Spleen (tissue), 11 donors: ENCODE data around the gene HDAC4. TPM values are rescaled to one million over a fixed set of nuclear protein-coding genes. Genes with fewer than 3 reads are reported as not detected.

ENCODE experiments used
- DNase-seq: peaks from one replicate; pipeline ENCODE4 v3.0.0-alpha.2; 2020
- H3K27ac ChIP-seq, 8 donors: fragments of 200-600 bp; sonication (generic) in 7 of 8; 1 replicate in 4 of 8; 2 replicates in 4 of 8; pipeline versions ENCODE4 v1.5.0 to v1.8.0; 2016 to 2021; ENCODE audit warnings: inconsistent platforms in 4 of 8, mild to moderate bottlenecking in 4 of 8, moderate library complexity in 1 of 8
- H3K27me3 ChIP-seq, 7 donors: fragments of 200-600 bp; sonication (generic) in 6 of 7; replicated peaks in 1 of 7; 1 replicate in 4 of 7; 2 replicates in 3 of 7; pipeline versions ENCODE4 v1.5.0 to v1.8.0; 2016 to 2021; ENCODE audit warnings: inconsistent platforms in 3 of 7, mild to moderate bottlenecking in 1 of 7
- H3K36me3 ChIP-seq, 6 donors: fragments of 200-600 bp; sonication (generic) in 5 of 6; 1 replicate in 4 of 6; 2 replicates in 2 of 6; pipeline versions ENCODE4 v1.5.0 to v1.8.0; 2016 to 2021; ENCODE audit warnings: inconsistent platforms in 2 of 6
- H3K4me1 ChIP-seq, 6 donors: fragments of 200-600 bp; sonication (generic) in 5 of 6; 1 replicate in 3 of 6; 2 replicates in 3 of 6; pipeline versions ENCODE4 v1.5.0 to v1.8.0; 2016 to 2021; ENCODE audit warnings: inconsistent platforms in 3 of 6
- H3K4me3 ChIP-seq, 8 donors: fragments of 200-600 bp; sonication (generic) in 7 of 8; 1 replicate in 4 of 8; 2 replicates in 4 of 8; pipeline versions ENCODE4 v1.5.0 to v1.8.0; 2016 to 2021; ENCODE audit warnings: inconsistent platforms in 4 of 8, mild to moderate bottlenecking in 4 of 8, moderate library complexity in 2 of 8
- H3K9me3 ChIP-seq, 8 donors: fragments of 200-600 bp; sonication (generic) in 7 of 8; 1 replicate in 4 of 8; 2 replicates in 4 of 8; pipeline versions ENCODE4 v1.5.0 to v1.8.0; 2016 to 2021; ENCODE audit warnings: inconsistent platforms in 4 of 8
- CTCF ChIP-seq, 11 experiments: fragments of 200-600 bp in 7 of 11; fragments of 450-650 bp in 4 of 11; sonication (generic) in 4 of 11; IDR thresholded peaks in 8 of 11; conservative IDR thresholded peaks in 3 of 11; 1 replicate in 7 of 11; 2 replicates in 4 of 11; pipeline versions ENCODE4 v1.4.0 to v1.8.0; 2016 to 2021; ENCODE audit warnings: antibody characterized with exemption in 11 of 11, inconsistent platforms in 4 of 11, mild to moderate bottlenecking in 1 of 11
- POLR2A ChIP-seq, 3 donors: fragments of 450-650 bp; IDR thresholded peaks; one replicate each; pipeline ENCODE4 v1.5.1; 2017; ENCODE audit warnings: antibody characterized with exemption in 3 of 3, mild to moderate bottlenecking in 1 of 3
- POLR2AphosphoS5 ChIP-seq, 3 donors: sonication (generic); formaldehyde crosslinking; IDR thresholded peaks; one replicate each; pipeline ENCODE4 v1.5.1; 2017; ENCODE audit warnings: antibody characterized with exemption in 3 of 3
- WGBS, 5 donors: extraction: QIAGEN DNeasy Blood & Tissue Kit in 3 of 5; methylation state at CpG; one replicate each; pipeline versions ENCODE4 v1.1.5 to v1.1.7; 2013 to 2018; 5-methylcytosine and 5-hydroxymethylcytosine counted together
- intact Hi-C: fragments of 100-400 bp; cut with DNase I; formaldehyde crosslinking; loops from one replicate; pipeline ENCODE4 v1.15.0; 2023; ENCODE audit warnings: low total_unique reads
- polyA plus RNA-seq, 3 donors: library from polyadenylated mRNA; stranded (reverse); fragments of 200-250 nt; gene quantifications; one replicate each; pipeline ENCODE4 v1.2.1, GENCODE V29; 2013
- total RNA-seq, 7 donors: library from RNA; depleted of rRNA in 3 of 7; stranded (reverse); fragments of >200 nt in 3 of 7; fragmentation: NEBNext Ultra II Directional in 4 of 7; extraction: Animal tissue kit (Norgen Biotek cat#: 25700) in 4 of 7; gene quantifications; one replicate each; pipeline versions ENCODE4 v1.1.0 to v1.2.1, GENCODE V29; 2016 to 2021
- donor health status: healthy with polysubstance abuse.
- donor health status: DM: no; HTN: no; CAD: no; lungs with moderate emphysema.
- donor health status: DM: no; HTN: no; CAD: no.
- donor health status: Bipolar disorder and iron deficiency.
- donor health status: healthy.
- donor health status: DM: no; HTN: no; CAD: no.
- donor health status: DM: yes; HTN: yes; CAD: no.

The HDAC4 gene
- total and polyA plus RNA-seq, 10 donors: 3.2 to 122 (median 69.5) TPM

GRCh38 chr2:239268549-239268948 is 132.3 kb downstream of the HDAC4 start:
- 49 to 62% (median 58%) methylated on average over 3 of the region's 3 CpGs for WGBS, 5 donors
- Histone ChIP-seq H3K27ac (peak overlapping the region in 7 of 8 donors; percentile 81 to 96 (median 92)), H3K36me3 (no peaks in the 10 kb centered on the region), H3K4me3 (no peak overlapping the region), H3K9me3 (no peaks in the 10 kb centered on the region), H3K4me1 (peaks cover 46 to 98% (median 75%) of the 10 kb centered on the region in 6 donors), H3K27me3 (peaks cover 0 to 26% (median 0%) of the 10 kb centered on the region in 7 donors)
- intact Hi-C loops: no loop called here
- no peak for TF ChIP-seq POLR2AphosphoS5 (IDR thresholded peaks at IDR 0.05)
- TF ChIP-seq POLR2A (IDR thresholded peaks at IDR 0.05): no peak
- no peak for TF ChIP-seq CTCF (IDR thresholded peaks at IDR 0.05 in 8 of 11, conservative IDR thresholded peaks at IDR 0.05 in 3 of 11)
- no peak for DNase-seq

- H3K9me3 ChIP-seq: no peaks in the 10 kb centered on the region
- intact Hi-C loops: no loop called here
- DNase-seq: peak; percentile 84
- TF ChIP-seq POLR2AphosphoS5 (IDR thresholded peaks at IDR 0.05) (peak; percentile 49 to 69 (median 68)), CTCF (IDR thresholded peaks at IDR 0.05 in 8 of 11, conservative IDR thresholded peaks at IDR 0.05 in 3 of 11) (no peak)
- WGBS, 5 donors: 44 to 59% (median 49%) methylated on average over 6 of the region's 6 CpGs
- H3K4me1 ChIP-seq: peaks cover 49 to 98% (median 75%) of the 10 kb centered on the region in 6 donors
- peak overlapping the region; percentile 10 to 96 (median 92) for H3K27ac ChIP-seq
- H3K27me3 ChIP-seq: peaks cover 0 to 29% (median 0%) of the 10 kb centered on the region in 7 donors
- no peaks in the 10 kb centered on the region for H3K36me3 ChIP-seq
- H3K4me3 ChIP-seq: peak overlapping the region in 1 of 8 donors; percentile 67
These were observed 132.7 kb downstream of the HDAC4 start for GRCh38 chr2:239268082-239268481.

- H3K27ac ChIP-seq: peak overlapping the region; percentile 10 to 96 (median 92)
- H3K4me1 ChIP-seq: peaks cover 49 to 98% (median 73%) of the 10 kb centered on the region in 6 donors
- H3K27me3 ChIP-seq: peaks cover 0 to 29% (median 0%) of the 10 kb centered on the region in 7 donors
- peak; percentile 33 to 75 (median 61) for TF ChIP-seq CTCF (IDR thresholded peaks at IDR 0.05 in 8 of 11, conservative IDR thresholded peaks at IDR 0.05 in 3 of 11)
- TF ChIP-seq POLR2A (IDR thresholded peaks at IDR 0.05): no peak
- TF ChIP-seq POLR2AphosphoS5 (IDR thresholded peaks at IDR 0.05): peak; percentile 81 to 96 (median 86)
- H3K36me3 ChIP-seq: no peaks in the 10 kb centered on the region
- intact Hi-C loops: no loop called here
- H3K9me3 ChIP-seq: no peaks in the 10 kb centered on the region
- H3K4me3 ChIP-seq: peak overlapping the region in 6 of 8 donors; percentile 21 to 67 (median 33)
- 4 to 17% (median 7%) methylated on average over 19 to 22 of the region's 22 CpGs for WGBS, 5 donors
- DNase-seq: peak; percentile 96
These were observed 133.4 kb downstream of the HDAC4 start for GRCh38 chr2:239267288-239267951.

- H3K4me3 ChIP-seq: peak overlapping the region in 6 of 8 donors; percentile 21 to 67 (median 33)
- no peaks in the 10 kb centered on the region for H3K9me3 ChIP-seq
- H3K4me1 ChIP-seq: peaks cover 49 to 98% (median 74%) of the 10 kb centered on the region in 6 donors
- H3K36me3 ChIP-seq: no peaks in the 10 kb centered on the region
- DNase-seq: peak; percentile 83
- intact Hi-C loops: no loop called here
- 38 to 51% (median 50%) methylated on average over 5 to 10 of the region's 10 CpGs for WGBS, 5 donors
- peaks cover 0 to 31% (median 0%) of the 10 kb centered on the region in 7 donors for H3K27me3 ChIP-seq
- H3K27ac ChIP-seq: peak overlapping the region; percentile 10 to 96 (median 92)
- no peak for TF ChIP-seq POLR2AphosphoS5 (IDR thresholded peaks at IDR 0.05)
- no peak for TF ChIP-seq POLR2A (IDR thresholded peaks at IDR 0.05)
- TF ChIP-seq CTCF (IDR thresholded peaks at IDR 0.05 in 8 of 11, conservative IDR thresholded peaks at IDR 0.05 in 3 of 11): no peak
These were observed 134.0 kb downstream of the HDAC4 start for GRCh38 chr2:239266779-239267287.
